OCI-LY3 (cell line): ENCODE results near the gene CADPS2.

Source experiments
- H2AFZ ChIP-seq: fragments of 200-600, 300-600 bp; shearing (Covaris generic); 2 replicates; pipeline ENCODE4 v1.6.0; 2014; ENCODE audit warnings: antibody characterized with exemption, low read depth, low read length
- H3K27ac ChIP-seq: fragments of 200-600, 300-600 bp; sonication (generic); 2 replicates; pipeline ENCODE4 v1.5.1; 2014; ENCODE audit warnings: mild to moderate bottlenecking, low read length, moderate library complexity, mixed read lengths
- H3K27me3 ChIP-seq: fragments of 200-600, 300-600 bp; sonication (generic); 2 replicates; pipeline ENCODE4 v1.6.1; 2014; ENCODE audit warnings: low read depth, low read length, mixed read lengths
- H3K36me3 ChIP-seq: fragments of 200-600, 300-600 bp; sonication (generic); replicated peaks from 2 replicates; pipeline ENCODE3; 2014; ENCODE audit warnings: low read depth, low read length, mixed read lengths
- H3K4me1 ChIP-seq: fragments of 300-600, 200-600 bp; sonication (generic); 2 replicates; pipeline ENCODE4 v1.6.1; 2014; ENCODE audit warnings: low read length, mixed read lengths
- H3K4me2 ChIP-seq: fragments of 200-600, 300-600 bp; sonication (generic); 2 replicates; pipeline ENCODE4 v1.6.1; 2014; ENCODE audit warnings: low read length, mixed read lengths
- H3K4me3 ChIP-seq: fragments of 300-600, 200-600 bp; sonication (generic); 2 replicates; pipeline ENCODE4 v1.5.1; 2014; ENCODE audit warnings: antibody characterized with exemption, mild to moderate bottlenecking, low read length, moderate library complexity
- H3K79me2 ChIP-seq: fragments of 300-600, 200-600 bp; shearing (Covaris generic); 2 replicates; pipeline ENCODE4 v1.6.1; 2014; ENCODE audit warnings: mild to moderate bottlenecking, low read length, mixed read lengths
- H3K9ac ChIP-seq: fragments of 300-600, 200-600 bp; shearing (Covaris generic); 2 replicates; pipeline ENCODE4 v1.6.0; 2014; ENCODE audit warnings: mild to moderate bottlenecking, low read length, moderate library complexity
- H3K9me3 ChIP-seq: fragments of 200-600, 300-600 bp; shearing (Covaris generic); 2 replicates; pipeline ENCODE4 v1.6.1; 2014; ENCODE audit warnings: low read length, mixed read lengths; ENCODE audit not compliant: insufficient read depth
- H4K20me1 ChIP-seq: fragments of 200-600, 300-600 bp; sonication (generic); 2 replicates; pipeline ENCODE4 v1.6.1; 2016; ENCODE audit warnings: low read length, mixed read lengths; ENCODE audit not compliant: insufficient read depth
- CTCF ChIP-seq: fragments of 200-600, 300-600 bp; sonication (generic); IDR thresholded peaks from 2 replicates; pipeline ENCODE4 v1.5.1; 2014; ENCODE audit warnings: antibody characterized with exemption, low read length, low read depth
- EZH2phosphoT487 ChIP-seq: fragments of 200-600 bp; shearing (Covaris generic); IDR thresholded peaks from 2 replicates; pipeline ENCODE4 v1.6.1; 2018; ENCODE audit warnings: antibody characterized with exemption, mixed run types, low read depth

The CADPS2 gene

GRCh38 chr7:122790132-122790531, 96.1 kb downstream of the CADPS2 start:
- no peaks in the 10 kb centered on the region for H3K27me3 ChIP-seq
- no peak overlapping the region for H3K27ac ChIP-seq
- no peaks in the 10 kb centered on the region for H3K79me2 ChIP-seq
- H3K4me1 ChIP-seq, result no peaks in the 10 kb centered on the region
- no peak overlapping the region for H3K4me2 ChIP-seq
- TF ChIP-seq EZH2phosphoT487, result no peak
- no peak for TF ChIP-seq CTCF
- no peaks in the 10 kb centered on the region for H4K20me1 ChIP-seq
- no peak overlapping the region for H3K4me3 ChIP-seq
- no peaks in the 10 kb centered on the region for H3K36me3 ChIP-seq
- no peak overlapping the region for H2AFZ ChIP-seq
- H3K9me3 ChIP-seq, result no peaks in the 10 kb centered on the region
- no peak overlapping the region for H3K9ac ChIP-seq

- Histone ChIP-seq H3K36me3 (no peaks in the 10 kb centered on the region), H4K20me1 (no peaks in the 10 kb centered on the region), H3K9me3 (no peaks in the 10 kb centered on the region), H3K9ac (no peak overlapping the region), H3K4me2 (no peak overlapping the region), H2AFZ (no peak overlapping the region), H3K27ac (no peak overlapping the region), H3K27me3 (no peaks in the 10 kb centered on the region), H3K4me1 (no peaks in the 10 kb centered on the region), H3K4me3 (no peak overlapping the region), H3K79me2 (no peaks in the 10 kb centered on the region)
- no peak for TF ChIP-seq EZH2phosphoT487
- no peak for TF ChIP-seq CTCF
Measured at GRCh38 chr7:122789156-122789555, 97.1 kb downstream of the CADPS2 start.

- Histone ChIP-seq H3K4me2 (no peak overlapping the region), H4K20me1 (no peaks in the 10 kb centered on the region), H3K4me3 (no peak overlapping the region), H2AFZ (no peak overlapping the region), H3K27me3 (no peaks in the 10 kb centered on the region), H3K9me3 (no peaks in the 10 kb centered on the region), H3K36me3 (no peaks in the 10 kb centered on the region), H3K79me2 (no peaks in the 10 kb centered on the region), H3K4me1 (no peaks in the 10 kb centered on the region), H3K27ac (no peak overlapping the region), H3K9ac (no peak overlapping the region)
- TF ChIP-seq EZH2phosphoT487, result no peak
- no peak for TF ChIP-seq CTCF
Measured at GRCh38 chr7:122770686-122771335, 115.4 kb downstream of the CADPS2 start.

GRCh38 chr7:122768827-122769226, 117.4 kb downstream of the CADPS2 start:
- Histone ChIP-seq H3K27me3 (no peaks in the 10 kb centered on the region), H3K36me3 (no peaks in the 10 kb centered on the region), H3K9ac (no peak overlapping the region), H3K79me2 (no peaks in the 10 kb centered on the region), H3K4me2 (no peak overlapping the region), H2AFZ (no peak overlapping the region), H3K4me1 (no peaks in the 10 kb centered on the region), H3K4me3 (no peak overlapping the region), H4K20me1 (no peaks in the 10 kb centered on the region), H3K9me3 (no peaks in the 10 kb centered on the region), H3K27ac (no peak overlapping the region)
- TF ChIP-seq EZH2phosphoT487, result no peak
- TF ChIP-seq CTCF, result no peak
